GM12874 (cell line): ENCODE results near the gene BGN.

Experiments used
- CTCF ChIP-seq: IDR thresholded peaks from 2 replicates; pipeline ENCODE4 v1.5.1; 2011; ENCODE audit warnings: low read depth, mild to moderate bottlenecking, control low read depth, low read length, moderate library complexity; ENCODE audit not compliant: insufficient read depth

Gene BGN

GRCh38 chrX:153546386-153546785, 51.6 kb downstream of the BGN start:
- TF ChIP-seq CTCF: no peak

GRCh38 chrX:153547195-153547594, 52.4 kb downstream of the BGN start:
- no peak for TF ChIP-seq CTCF

- TF ChIP-seq CTCF: no peak
These were observed 54.5 kb downstream of the BGN start for GRCh38 chrX:153549231-153549630.

- no peak for TF ChIP-seq CTCF
These were observed 55.0 kb downstream of the BGN start for GRCh38 chrX:153549807-153550206.

- TF ChIP-seq CTCF: no peak
These were observed 56.4 kb downstream of the BGN start for GRCh38 chrX:153551135-153551534.

- peak; percentile 64 for TF ChIP-seq CTCF
These were observed 59.9 kb downstream of the BGN start for GRCh38 chrX:153554519-153555167.

- no peak for TF ChIP-seq CTCF
These were observed 62.0 kb downstream of the BGN start for GRCh38 chrX:153556767-153557166.
